HG03095 (cell line): ENCODE results near the gene CLEC20A.
A peak's percentile ranks its signal among the peaks of the same experiment; 100 is the strongest.
"Not testable (repeated sequence)": the region's sequence is repeated elsewhere in the genome, so short reads cannot be mapped to it uniquely, and the experiment has no call there.

Source experiments
- ATAC-seq: cut with Tn5 transposase; IDR thresholded peaks from one replicate; pipeline ENCODE4 v1.9.1; 2021; ENCODE audit warnings: moderate library complexity; ENCODE audit not compliant: unreplicated experiment

Gene CLEC20A

DNA sequence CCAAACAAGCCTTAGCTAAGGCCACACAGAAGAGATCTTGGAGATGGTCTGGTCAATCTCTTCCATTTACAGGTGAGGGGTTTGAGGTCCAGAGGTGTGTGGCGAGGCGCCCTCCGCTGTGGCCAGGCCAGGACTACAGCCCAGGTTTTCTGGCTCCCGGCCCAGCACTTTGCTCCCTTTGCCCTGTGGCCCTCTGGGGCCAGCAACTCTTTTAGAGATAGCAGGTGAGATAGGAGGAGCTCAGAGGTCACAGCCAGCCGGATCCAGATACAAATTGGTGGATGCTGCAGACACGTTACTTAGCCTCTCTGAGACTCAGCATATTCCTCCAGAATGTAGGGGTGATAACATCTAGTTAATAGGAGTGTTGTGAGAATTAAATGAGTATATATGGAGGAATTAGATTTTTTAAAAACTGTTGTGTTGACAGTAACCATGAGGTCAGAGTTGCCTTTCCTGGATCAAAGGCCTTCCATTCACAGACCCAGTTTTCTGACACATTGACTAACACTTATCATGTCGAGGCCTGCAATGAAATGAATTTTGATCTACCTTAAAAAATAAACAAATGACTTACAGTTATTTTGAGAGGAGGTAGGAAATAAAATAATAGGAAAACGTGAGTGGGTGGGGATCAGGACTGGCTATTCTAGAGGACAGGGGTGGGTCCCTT is 32.7 kb upstream of the CLEC20A start:
- ATAC-seq: no peak

DNA sequence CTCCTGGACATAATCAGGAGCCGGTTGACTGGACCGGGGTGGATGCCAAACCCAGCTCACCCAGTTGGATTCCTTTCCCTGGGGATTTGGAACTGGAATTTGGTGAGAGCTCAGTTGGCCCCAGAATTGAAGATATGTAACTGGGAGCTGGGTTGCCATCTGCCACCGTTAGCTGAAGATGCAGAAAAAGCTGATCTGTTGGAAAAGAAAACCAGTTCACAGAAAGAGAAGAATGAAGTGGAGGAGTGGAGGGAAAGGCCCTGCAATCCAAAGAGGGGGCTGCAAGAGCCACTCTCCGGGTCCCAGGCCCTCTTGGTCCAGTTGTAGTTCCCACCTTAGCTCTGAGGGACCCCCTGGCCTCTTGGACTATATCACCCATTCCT is 32.2 kb upstream of the CLEC20A start:
- no peak for ATAC-seq

DNA sequence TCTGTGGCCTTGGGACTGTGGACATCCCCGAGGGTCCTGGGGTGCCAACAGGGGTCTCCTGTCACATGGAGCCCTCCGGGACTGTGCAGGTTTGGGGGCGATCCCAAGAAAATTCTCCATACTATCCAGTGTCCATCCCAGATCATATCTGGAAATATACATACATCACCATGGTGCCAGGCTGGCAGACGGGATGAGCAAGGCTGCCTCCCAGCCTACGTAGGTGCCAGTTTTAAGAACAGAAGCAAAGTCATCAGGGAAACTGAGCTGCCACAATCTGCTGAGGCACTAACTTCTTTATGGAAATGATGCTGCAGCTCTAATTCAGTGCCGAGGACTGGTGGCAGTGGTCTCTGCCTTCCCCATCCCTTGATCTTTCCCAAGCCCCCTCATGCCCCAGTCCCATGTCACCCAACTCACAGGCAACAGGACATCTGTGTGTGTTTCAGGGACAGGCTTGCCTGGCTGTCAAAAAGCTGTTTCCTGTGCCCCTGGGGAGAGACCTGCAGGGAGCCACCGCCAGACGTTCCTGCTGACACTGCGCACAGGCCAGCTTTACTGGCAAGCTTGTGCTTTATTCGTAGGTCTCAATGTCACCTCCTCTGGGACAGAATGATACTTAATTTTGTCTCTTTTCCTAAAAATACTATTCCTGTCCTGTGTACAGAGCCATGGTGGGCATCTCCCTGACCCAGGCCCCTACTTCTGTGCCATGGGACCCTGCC is 31.6 kb upstream of the CLEC20A start:
- no peak for ATAC-seq

GRCh38 chr1:178527117-178527516 is 30.4 kb upstream of the CLEC20A start:
- ATAC-seq: no peak

DNA sequence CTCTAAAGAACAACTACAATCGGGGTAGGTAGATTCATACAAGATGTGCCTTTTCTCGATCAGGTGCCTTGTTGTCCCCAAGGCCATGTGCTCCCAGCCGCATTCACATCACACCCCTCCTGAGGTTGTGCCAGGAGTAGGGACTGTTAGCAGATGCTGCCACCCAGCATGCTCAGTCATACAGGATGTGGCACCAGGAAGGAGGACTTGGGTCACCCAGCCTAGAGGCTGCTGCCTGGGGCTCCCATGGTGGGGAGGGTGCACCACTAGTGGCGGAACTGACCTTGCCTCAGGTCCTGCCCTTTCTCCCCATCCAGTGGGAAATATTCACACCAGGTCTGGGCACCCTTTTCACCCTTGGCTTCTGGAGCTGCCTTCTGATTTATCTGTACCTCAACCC is 24.5 kb upstream of the CLEC20A start:
- no peak for ATAC-seq

GRCh38 chr1:178520803-178521202 is 24.0 kb upstream of the CLEC20A start:
- no peak for ATAC-seq

GRCh38 chr1:178518894-178519293 is 22.1 kb upstream of the CLEC20A start:
- ATAC-seq: no peak

- no peak for ATAC-seq
These were observed 19.3 kb upstream of the CLEC20A start for GRCh38 chr1:178516110-178516509.

DNA sequence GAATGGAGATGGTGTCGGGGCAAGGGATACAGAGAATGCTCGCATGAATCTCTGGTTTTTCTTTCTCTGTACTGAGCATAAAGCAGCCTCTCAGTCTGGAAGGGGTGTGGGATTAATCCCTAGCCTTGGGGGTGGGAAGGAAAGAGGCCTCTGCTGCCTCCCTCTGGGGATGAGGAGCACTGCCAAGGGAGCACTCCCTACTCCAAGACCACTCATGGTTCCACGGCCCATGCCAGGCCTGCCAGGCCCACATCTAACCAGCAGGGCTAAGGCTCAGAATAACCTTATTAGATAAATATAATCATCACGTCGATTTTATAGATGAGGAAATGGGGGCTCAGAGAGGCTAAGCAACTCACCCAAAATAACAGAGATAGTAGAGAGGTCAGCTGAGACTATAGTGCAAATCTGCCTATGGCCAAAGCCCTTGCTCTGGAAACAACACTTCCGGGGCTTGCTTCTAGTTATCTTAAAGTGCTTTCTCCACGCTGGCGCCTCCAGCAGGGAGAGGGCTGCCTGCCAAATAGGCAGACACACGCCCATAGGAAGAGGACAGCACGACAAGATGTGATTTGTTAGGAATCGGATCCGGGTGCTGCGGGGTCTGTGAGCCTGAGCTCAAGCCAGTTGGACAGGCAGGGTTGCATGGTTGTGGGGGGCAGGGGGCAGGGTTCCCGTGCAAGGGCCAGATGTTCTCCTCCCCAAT is 16.7 kb upstream of the CLEC20A start:
- no peak for ATAC-seq

DNA sequence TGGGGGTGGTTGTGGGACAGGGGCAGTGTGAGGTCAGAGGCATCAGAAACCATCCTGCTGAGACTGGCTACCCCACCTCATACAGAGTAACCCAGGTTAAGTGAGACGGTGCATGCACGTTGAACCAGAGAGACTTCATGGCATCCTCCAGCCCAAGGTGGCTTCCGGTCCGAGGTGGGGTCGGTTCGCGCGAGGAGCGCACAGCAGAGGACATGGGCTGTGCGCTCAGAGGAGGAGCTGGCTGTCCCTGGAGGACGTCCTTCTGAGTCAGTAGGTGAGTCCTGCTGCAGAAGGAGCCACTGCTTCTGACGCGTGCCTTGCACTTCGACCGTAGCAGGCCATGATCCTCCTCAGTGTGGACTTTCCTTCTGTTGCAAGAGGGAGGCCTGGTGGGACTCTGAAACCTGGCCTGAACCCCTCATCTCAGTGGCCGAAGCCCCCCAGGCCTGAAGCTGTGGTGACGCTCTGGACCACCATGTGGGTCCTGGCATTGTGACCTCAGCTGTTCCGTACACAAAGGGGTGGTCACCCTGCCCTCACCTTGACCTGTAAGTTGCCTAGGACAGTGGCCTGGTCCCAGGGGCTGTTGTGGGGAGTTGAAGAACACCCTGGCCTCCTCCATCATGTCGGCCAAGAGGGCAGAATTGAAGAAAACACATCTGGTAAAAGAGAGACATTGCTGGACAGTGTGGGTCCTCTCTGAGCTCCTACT is 16.0 kb upstream of the CLEC20A start, which contains the start of gene TEX35:
TSS of gene TEX35 (plus strand) at position 544 of the 712 bp plus-strand sequence. CDS start at position 624, 80 bp downstream.
- no peak for ATAC-seq

- no peak for ATAC-seq
These were observed 13.4 kb upstream of the CLEC20A start for GRCh38 chr1:178510155-178510554.

- no peak for ATAC-seq
These were observed 12.7 kb upstream of the CLEC20A start for GRCh38 chr1:178509414-178510007.

DNA sequence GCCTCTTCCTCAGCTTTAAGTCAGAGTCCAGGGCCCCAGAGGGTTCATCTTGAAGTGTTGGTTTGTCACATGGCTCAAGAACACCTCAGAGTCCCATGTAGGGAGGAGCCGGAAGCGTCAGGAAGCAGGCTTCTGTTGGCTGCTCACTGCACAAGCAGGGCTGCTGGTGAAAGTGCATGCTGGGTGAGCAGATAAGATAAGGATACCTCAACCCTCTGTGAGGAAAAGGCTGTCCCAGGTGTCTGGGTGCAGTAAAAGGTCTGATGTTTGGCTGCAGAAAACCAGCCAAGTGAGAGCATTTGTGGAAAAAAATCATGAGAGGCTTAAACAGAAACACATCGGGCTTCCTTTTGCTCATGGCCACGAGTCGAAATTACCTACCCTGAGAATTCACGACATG is 9.9 kb upstream of the CLEC20A start:
- ATAC-seq: no peak

DNA sequence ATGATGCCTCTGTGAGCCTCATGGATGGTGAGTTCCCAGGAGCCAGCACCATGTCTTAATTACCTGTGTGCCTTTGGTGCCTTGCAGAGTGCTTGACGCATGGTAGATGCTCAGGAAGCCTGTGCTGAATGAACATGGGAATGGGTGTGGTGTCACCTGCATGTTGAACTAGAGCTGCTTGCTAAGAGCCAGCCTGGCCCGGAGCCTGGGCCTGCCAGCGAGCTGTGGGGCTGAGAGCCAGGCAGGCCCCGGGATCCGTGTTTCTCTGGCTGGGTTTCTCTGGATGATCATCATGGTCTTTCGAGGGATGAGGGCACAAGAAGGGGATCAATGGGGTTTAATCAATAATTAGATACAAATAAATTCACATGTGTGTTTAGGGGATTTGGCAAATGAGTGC is 9.4 kb upstream of the CLEC20A start:
- ATAC-seq: no peak

- ATAC-seq: no peak
These were observed 7.5 kb upstream of the CLEC20A start for GRCh38 chr1:178504286-178504685.

- ATAC-seq: no peak
These were observed 7.1 kb upstream of the CLEC20A start for GRCh38 chr1:178503849-178504248.

GRCh38 chr1:178503316-178503715 is 6.6 kb upstream of the CLEC20A start:
- ATAC-seq: not testable (repeated sequence)

DNA sequence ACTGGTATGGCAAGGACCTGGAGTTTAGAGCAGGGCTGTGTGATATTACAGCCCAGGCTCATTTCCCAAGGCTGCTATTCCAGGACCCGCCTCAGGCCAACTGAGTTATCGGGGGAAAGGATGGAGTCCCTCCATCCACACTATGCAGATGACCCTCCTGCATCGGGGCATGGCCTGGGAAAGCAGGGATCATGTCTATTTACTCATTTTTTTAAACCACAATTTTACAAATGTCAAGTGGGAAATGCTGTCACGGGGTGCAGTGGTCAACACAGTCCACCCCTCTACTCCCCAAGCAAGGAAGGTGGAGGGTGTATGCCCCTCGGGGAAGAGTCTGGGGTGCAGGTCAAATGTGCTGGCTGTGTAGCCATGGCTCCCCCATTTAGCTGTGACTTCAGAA is 6.1 kb upstream of the CLEC20A start:
- ATAC-seq: no peak

GRCh38 chr1:178502330-178502714 is 5.6 kb upstream of the CLEC20A start:
- no peak for ATAC-seq

DNA sequence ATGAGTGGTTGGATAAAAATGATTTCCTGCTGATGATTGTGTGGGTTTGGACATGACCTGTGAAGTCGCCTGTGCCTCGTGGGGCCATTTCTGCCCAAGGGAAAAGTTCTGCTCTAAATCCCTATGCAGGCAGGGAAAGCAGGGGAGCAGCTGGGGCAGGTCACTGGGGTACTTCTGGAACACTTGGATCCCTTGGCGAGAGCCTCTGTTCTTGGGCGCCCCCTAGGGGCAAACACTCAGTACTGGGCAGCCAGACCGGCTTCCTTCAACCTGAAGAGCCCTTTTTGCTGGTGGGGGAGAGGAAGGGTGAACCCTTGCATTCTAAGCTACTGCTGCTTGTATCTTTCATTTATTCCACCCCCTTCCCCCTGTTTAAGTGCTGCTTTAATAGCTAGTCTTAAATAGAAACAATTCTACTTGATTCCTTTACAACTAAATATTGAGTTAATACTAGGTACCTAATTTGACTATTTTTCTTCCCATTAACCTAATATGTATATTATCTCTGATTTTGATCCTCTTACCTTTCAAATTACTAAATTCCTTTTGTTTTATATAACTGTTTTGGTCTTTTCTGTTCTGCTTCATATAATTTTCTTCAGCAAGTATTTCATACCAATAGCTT is 5.1 kb upstream of the CLEC20A start:
- peak; percentile 72 for ATAC-seq
